Osteoblast (primary cell): Measurements from ENCODE around the gene YIPF3. TPM values are rescaled to one million over a fixed set of nuclear protein-coding genes. Genes with fewer than 3 reads are reported as not detected.

Experiments
- DNase-seq: peaks from one replicate; pipeline ENCODE4 v3.0.0; 2011; ENCODE audit warnings: low spot score, mixed read lengths; ENCODE audit not compliant: insufficient read length; ENCODE audit errors: missing footprints
- H2AFZ ChIP-seq: 2 replicates; pipeline ENCODE4 v1.6.0; 2011; ENCODE audit warnings: mild to moderate bottlenecking, low read length
- H3K27ac ChIP-seq: 2 replicates; pipeline ENCODE4 v1.5.1; 2011; ENCODE audit warnings: mild to moderate bottlenecking, low read depth, low read length, moderate library complexity
- H3K27me3 ChIP-seq: 2 replicates; pipeline ENCODE4 v1.6.0; 2012; ENCODE audit warnings: mild to moderate bottlenecking, control low read depth, inconsistent platforms, low read length, moderate library complexity; ENCODE audit not compliant: insufficient read depth
- H3K36me3 ChIP-seq: 2 replicates; pipeline ENCODE4 v1.5.1; 2011; ENCODE audit warnings: mild to moderate bottlenecking, low read length, control low read depth, moderate library complexity; ENCODE audit not compliant: insufficient read depth
- H3K4me1 ChIP-seq: 2 replicates; pipeline ENCODE4 v1.5.1; 2011; ENCODE audit warnings: mild to moderate bottlenecking, low read length, control low read depth, moderate library complexity; ENCODE audit not compliant: insufficient read depth
- H3K4me2 ChIP-seq: 2 replicates; pipeline ENCODE4 v1.6.0; 2011; ENCODE audit warnings: mild to moderate bottlenecking, low read length; ENCODE audit not compliant: insufficient read depth
- H3K4me3 ChIP-seq: fragments of 200-600 bp; sonication (generic); 3 replicates; pipeline ENCODE4 v1.5.1; 2012; ENCODE audit warnings: mild to moderate bottlenecking, low read length, inconsistent platforms; ENCODE audit not compliant: insufficient read depth
- H3K79me2 ChIP-seq: 2 replicates; pipeline ENCODE4 v1.6.0; 2012; ENCODE audit warnings: mild to moderate bottlenecking, low read length, control low read depth, inconsistent platforms; ENCODE audit not compliant: insufficient read depth
- H3K9me3 ChIP-seq: 2 replicates; pipeline ENCODE4 v1.5.1; 2011; ENCODE audit warnings: low read depth, low read length, control low read depth
- H4K20me1 ChIP-seq: 2 replicates; pipeline ENCODE4 v1.6.0; 2012; ENCODE audit warnings: mild to moderate bottlenecking, low read length, control low read depth; ENCODE audit not compliant: insufficient read depth
- CTCF ChIP-seq: IDR thresholded peaks from 2 replicates; pipeline ENCODE4 v1.5.1; 2011; ENCODE audit warnings: mild to moderate bottlenecking, low read depth, low read length, moderate library complexity; ENCODE audit errors: extremely low read depth
- total RNA-seq: library from RNA; depleted of rRNA; stranded (reverse); fragments of >200 nt; gene quantifications from 2 replicates; pipeline ENCODE4 v1.2.3, GENCODE V29; 2012

The YIPF3 gene
- total RNA-seq, 1 donor: 98.8 TPM

- H3K4me2 ChIP-seq: peak overlapping the region; percentile 87
- H3K79me2 ChIP-seq: peaks cover 52% of the 10 kb centered on the region
- peak overlapping the region; percentile 38 for H2AFZ ChIP-seq
- H3K4me1 ChIP-seq: peaks cover 56% of the 10 kb centered on the region
- H3K4me3 ChIP-seq: peak overlapping the region; percentile 59
- no peak for TF ChIP-seq CTCF
- peaks cover 53% of the 10 kb centered on the region for H4K20me1 ChIP-seq
- no peaks in the 10 kb centered on the region for H3K27me3 ChIP-seq
- peak; percentile 98 for DNase-seq
- no peaks in the 10 kb centered on the region for H3K36me3 ChIP-seq
- H3K27ac ChIP-seq: peak overlapping the region; percentile 41
- H3K9me3 ChIP-seq: no peaks in the 10 kb centered on the region
Measured at GRCh38 chr6:43491750-43492661, 24.7 kb downstream of the YIPF3 start.

- peak; percentile 66 for DNase-seq
- no peak overlapping the region for H3K4me2 ChIP-seq
- no peak overlapping the region for H3K27ac ChIP-seq
- H3K36me3 ChIP-seq: no peaks in the 10 kb centered on the region
- no peaks in the 10 kb centered on the region for H3K27me3 ChIP-seq
- no peak overlapping the region for H3K4me3 ChIP-seq
- peaks cover 47% of the 10 kb centered on the region for H4K20me1 ChIP-seq
- no peaks in the 10 kb centered on the region for H3K9me3 ChIP-seq
- peaks cover 50% of the 10 kb centered on the region for H3K79me2 ChIP-seq
- TF ChIP-seq CTCF: no peak
- no peak overlapping the region for H2AFZ ChIP-seq
- H3K4me1 ChIP-seq: peaks cover 42% of the 10 kb centered on the region
Measured at GRCh38 chr6:43490523-43490939, 26.2 kb downstream of the YIPF3 start.

- Histone ChIP-seq H3K79me2 (peaks cover 50% of the 10 kb centered on the region), H2AFZ (no peak overlapping the region), H3K4me3 (no peak overlapping the region), H3K4me2 (no peak overlapping the region), H3K27me3 (no peaks in the 10 kb centered on the region), H3K36me3 (no peaks in the 10 kb centered on the region), H3K9me3 (no peaks in the 10 kb centered on the region), H4K20me1 (peaks cover 45% of the 10 kb centered on the region), H3K4me1 (peaks cover 32% of the 10 kb centered on the region), H3K27ac (no peak overlapping the region)
- TF ChIP-seq CTCF: no peak
- peak; percentile 73 for DNase-seq
Measured at GRCh38 chr6:43489277-43490072, 27.3 kb downstream of the YIPF3 start.
